Kidney (tissue), 14 donors: ENCODE data around the gene TPRN. TPM values are rescaled to one million over a fixed set of nuclear protein-coding genes. Genes with fewer than 3 reads are reported as not detected.
A peak's percentile ranks its signal among the peaks of the same experiment; 100 is the strongest.
"Not testable (repeated sequence)": the region's sequence is repeated elsewhere in the genome, so short reads cannot be mapped to it uniquely, and the experiment has no call there.

Experiments
- DNase-seq, 5 donors: peaks; one replicate each; pipeline ENCODE4 v3.0.0-alpha.2; 2013 to 2020
- FAIRE-seq: peaks from 2 replicates; lab custom pipeline; 2012; peaks lifted over from hg19 to GRCh38; lab: Jason Lieb, UNC
- H3K27ac ChIP-seq, 2 donors: one replicate each; pipeline ENCODE4 v1.7.0; 2013; ENCODE audit warnings: low read depth in 2 of 2, low read length in 2 of 2, inconsistent platforms in 1 of 2
- H3K27me3 ChIP-seq: one replicate; pipeline ENCODE4 v1.7.1; 2013; ENCODE audit warnings: low read length, inconsistent platforms; ENCODE audit not compliant: control insufficient read depth, insufficient read depth
- H3K36me3 ChIP-seq, 3 donors: one replicate each; pipeline versions ENCODE4 v1.7.0 to v1.7.1; 2013; ENCODE audit warnings: low read length in 3 of 3, control low read depth in 1 of 3, inconsistent platforms in 1 of 3; ENCODE audit not compliant: insufficient read depth in 3 of 3, control insufficient read depth in 2 of 3
- H3K4me1 ChIP-seq, 3 donors: one replicate each; pipeline versions ENCODE4 v1.7.0 to v1.7.1; 2013; ENCODE audit warnings: low read length in 3 of 3, inconsistent platforms in 1 of 3, low read depth in 1 of 3; ENCODE audit not compliant: control insufficient read depth in 2 of 3, insufficient read depth in 2 of 3
- H3K4me3 ChIP-seq, 3 donors: one replicate each; pipeline versions ENCODE4 v1.7.0 to v1.8.1; 2013; ENCODE audit warnings: low read length in 3 of 3, control low read depth in 1 of 3, inconsistent platforms in 1 of 3
- H3K9ac ChIP-seq, 3 donors: one replicate each; pipeline versions ENCODE4 v1.7.0 to v1.7.1; 2013; ENCODE audit warnings: low read length in 3 of 3, control low read depth in 1 of 3, inconsistent platforms in 1 of 3
- H3K9me3 ChIP-seq, 3 donors: one replicate each; pipeline versions ENCODE4 v1.7.0 to v1.7.1; 2013; ENCODE audit warnings: low read length in 3 of 3, control low read depth in 1 of 3, inconsistent platforms in 1 of 3; ENCODE audit not compliant: control insufficient read depth in 2 of 3, insufficient read depth in 1 of 3
- CTCF ChIP-seq: IDR thresholded peaks from 3 replicates; pipeline ENCODE4 v1.5.1; 2012; ENCODE audit warnings: mild to moderate bottlenecking, moderate library complexity, borderline replicate concordance; ENCODE audit not compliant: insufficient read depth; ENCODE audit errors: extremely low read depth
- intact Hi-C: fragments of 100-400 bp; cut with DNase I; formaldehyde crosslinking; loops from one replicate; pipeline ENCODE4 v1.11.1; 2022
- polyA plus RNA-seq: library from polyadenylated mRNA; stranded (reverse); fragments of 350-450 nt; fragmentation: Illumina TruSeq; extraction: RNeasy Lipid Tissue Mini Kit (QIAGEN cat#74804); gene quantifications from one replicate; pipeline ENCODE4 v1.2.3, GENCODE V29; 2014; ENCODE audit warnings: low read depth, low replicate concordance; ENCODE audit not compliant: insufficient read depth
- total RNA-seq: library from RNA; stranded (reverse); fragmentation: NEBNext Ultra II Directional; extraction: Animal tissue kit (Norgen Biotek cat#: 25700); gene quantifications from one replicate; pipeline ENCODE4 v1.2.1, GENCODE V29; 2021
- donor health status: control.
- donor health status: control.
- donor health status: control.
- donor health status: control.
- donor health status: control.
- donor health status: DM: yes; HTN: yes; CAD: no.
- donor health status: Normal renal cell carcinoma (clear cell type).

Gene TPRN
- total and polyA plus RNA-seq, 2 donors from 2014 or later: 47.2 to 49.5 TPM

DNA sequence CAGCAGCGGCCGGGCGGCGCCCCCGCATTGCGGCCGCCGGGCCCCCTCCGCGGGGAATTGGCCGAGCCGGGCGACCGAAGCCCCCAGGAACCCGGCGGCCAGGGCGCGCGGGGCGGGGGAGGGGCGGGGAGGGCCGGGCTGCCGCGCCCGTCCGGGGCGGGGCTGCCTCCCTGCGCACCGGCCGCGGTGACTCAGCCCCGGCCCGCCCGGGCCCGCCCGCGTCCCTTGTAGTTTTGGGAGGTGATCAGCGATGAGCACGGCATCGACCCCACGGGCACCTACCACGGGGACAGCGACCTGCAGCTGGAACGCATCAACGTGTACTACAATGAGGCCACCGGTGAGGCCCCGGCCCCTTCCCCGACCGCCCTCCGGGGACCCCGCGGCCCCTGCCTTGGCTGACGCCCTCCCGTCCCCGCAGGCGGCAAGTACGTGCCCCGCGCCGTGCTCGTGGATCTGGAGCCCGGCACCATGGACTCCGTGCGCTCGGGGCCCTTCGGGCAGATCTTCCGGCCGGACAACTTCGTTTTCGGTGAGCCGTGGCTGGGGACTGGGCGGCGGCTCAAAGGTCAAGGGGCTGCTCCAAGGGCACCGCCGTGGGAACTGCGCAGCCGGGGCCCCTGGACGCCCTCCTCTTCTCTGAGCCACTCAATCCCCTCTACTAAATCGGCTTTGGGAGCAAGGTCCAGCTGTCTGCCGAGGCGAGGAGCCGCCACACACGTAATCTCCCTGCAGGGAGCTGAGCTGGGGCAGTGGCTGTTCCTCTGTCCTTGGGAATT is 41.1 kb upstream of the TPRN start:
- DNase-seq (peak in 1 of 5 donors; percentile 90), FAIRE-seq (no peak)
- H3K27ac ChIP-seq: peak overlapping the region; percentile 83 to 90
- H3K36me3 ChIP-seq: peaks cover 2 to 13% (median 6%) of the 10 kb centered on the region in 3 donors
- no peaks in the 10 kb centered on the region for H3K9me3 ChIP-seq
- H3K9ac ChIP-seq: peak overlapping the region; percentile 22 to 77 (median 71)
- peaks cover 0 to 19% (median 11%) of the 10 kb centered on the region in 3 donors for H3K4me1 ChIP-seq
- intact Hi-C loops: no loop called here
- no peak for TF ChIP-seq CTCF
- H3K27me3 ChIP-seq: no peaks in the 10 kb centered on the region
- H3K4me3 ChIP-seq: peak overlapping the region; percentile 48 to 76 (median 70)

GRCh38 chr9:137240841-137241489 is 40.4 kb upstream of the TPRN start, which contains the start of gene TUBB4B:
TSS of gene TUBB4B (plus strand) at chr9:137241287. CDS start at chr9:137241361, 74 bp downstream.
- H3K36me3 ChIP-seq: peaks cover 2 to 13% (median 6%) of the 10 kb centered on the region in 3 donors
- peaks cover 0 to 23% (median 11%) of the 10 kb centered on the region in 3 donors for H3K4me1 ChIP-seq
- FAIRE-seq: peak; percentile 99
- intact Hi-C loops: no loop called here
- H3K9me3 ChIP-seq: no peaks in the 10 kb centered on the region
- peak within 1 kb of the TSS; percentile 91 to 98 for H3K27ac ChIP-seq
- no peaks in the 10 kb centered on the region for H3K27me3 ChIP-seq
- peak within 1 kb of the TSS; percentile 22 to 77 (median 73) for H3K9ac ChIP-seq
- peak; percentile 99 to 100 (median 100) for DNase-seq
- TF ChIP-seq CTCF: no peak
- peak within 1 kb of the TSS; percentile 48 to 76 (median 70) for H3K4me3 ChIP-seq

DNA sequence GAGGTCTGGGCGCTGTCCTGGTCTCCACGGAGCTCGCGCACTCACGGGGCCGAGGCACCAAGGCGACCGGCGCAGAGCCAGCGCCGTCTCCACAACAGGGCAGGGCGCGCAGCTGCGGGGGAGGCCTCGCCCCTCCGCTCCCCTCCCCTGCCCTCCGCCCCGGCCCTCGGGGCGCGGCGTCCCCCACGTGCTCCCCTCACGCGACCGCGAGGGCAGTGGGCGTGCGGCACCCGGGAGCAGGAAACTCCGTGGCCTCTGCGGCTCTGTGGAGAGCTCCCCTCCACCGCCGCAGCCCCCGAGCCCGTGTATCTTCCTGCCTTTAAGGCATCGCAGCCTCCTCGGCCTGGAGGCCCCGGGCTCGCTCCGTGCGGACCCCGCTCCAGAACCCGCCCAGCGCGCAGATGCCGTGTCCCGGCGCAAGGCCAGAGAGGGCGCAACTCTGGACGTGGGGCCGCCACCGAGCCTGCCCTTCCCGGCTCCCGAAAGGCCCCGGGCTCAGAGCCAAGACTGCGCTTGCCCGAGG is 39.8 kb upstream of the TPRN start:
- H3K27me3 ChIP-seq: no peaks in the 10 kb centered on the region
- intact Hi-C loops: no loop called here
- H3K27ac ChIP-seq: peak overlapping the region; percentile 91 to 98
- H3K9me3 ChIP-seq: no peaks in the 10 kb centered on the region
- FAIRE-seq (no peak), DNase-seq (peak; percentile 73 to 96 (median 86))
- H3K36me3 ChIP-seq: peaks cover 2 to 13% (median 6%) of the 10 kb centered on the region in 3 donors
- peak overlapping the region in 1 of 3 donors; percentile 73 for H3K9ac ChIP-seq
- H3K4me3 ChIP-seq: peak overlapping the region; percentile 24 to 64 (median 41)
- TF ChIP-seq CTCF: no peak
- H3K4me1 ChIP-seq: peaks cover 0 to 23% (median 11%) of the 10 kb centered on the region in 3 donors

DNA sequence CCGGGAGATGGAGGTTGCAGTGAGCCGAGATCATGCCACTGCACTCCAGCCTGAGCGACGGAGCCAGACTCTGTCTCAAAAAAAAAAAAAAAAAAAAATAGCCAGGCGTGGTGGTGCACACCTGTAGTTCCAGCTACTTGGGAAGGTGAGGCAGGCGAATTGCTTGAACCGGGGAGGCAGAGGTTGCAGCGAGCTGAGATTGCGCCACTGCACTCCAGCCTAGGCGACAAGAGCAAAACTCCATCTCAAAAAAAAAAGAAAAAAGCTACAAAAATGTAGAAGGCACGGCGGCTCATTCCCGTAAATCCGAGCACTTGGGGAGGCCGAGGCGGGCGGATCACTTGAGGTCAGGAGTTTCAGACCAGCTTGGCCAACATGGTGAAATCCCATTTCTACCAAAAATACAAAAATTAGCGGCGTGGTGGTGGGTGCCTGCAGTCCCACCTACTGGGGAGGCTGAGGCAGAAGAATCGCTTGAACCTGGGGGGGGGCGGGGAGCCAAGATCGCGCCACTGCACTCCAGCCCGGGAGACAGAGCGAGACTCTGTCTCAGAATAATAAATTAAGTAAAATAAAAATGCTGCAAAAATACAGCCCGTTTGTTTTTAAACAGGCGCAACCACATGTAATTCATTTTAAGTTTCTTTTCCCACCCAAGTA is 39.1 kb upstream of the TPRN start:
- DNase-seq, FAIRE-seq, H3K9me3 ChIP-seq, H3K27me3 ChIP-seq: not testable (repeated sequence)
- Histone ChIP-seq H3K36me3 (peaks cover 2 to 13% (median 6%) of the 10 kb centered on the region in 3 donors), H3K4me1 (peaks cover 0 to 23% (median 11%) of the 10 kb centered on the region in 3 donors), H3K27ac (peak overlapping the region; percentile 91 to 98), H3K4me3 (peak overlapping the region; percentile 38 to 64 (median 41)), H3K9ac (peak overlapping the region in 1 of 3 donors; percentile 73)
- intact Hi-C loops: loop anchor here (10.0 kb wide), 1 partner anchor 125 kb away; the partner anchor contains the start of gene DPP7
